Tibial nerve (tissue), 4 donors: ENCODE measurements around the gene MYCN. TPM values are rescaled to one million over a fixed set of nuclear protein-coding genes. Genes with fewer than 3 reads are reported as not detected.
"Not testable (repeated sequence)": the region's sequence is repeated elsewhere in the genome, so short reads cannot be mapped to it uniquely, and the experiment has no call there.

Source experiments
- DNase-seq, 2 donors: peaks; one replicate each; pipeline ENCODE4 v3.0.0-alpha.2; 2019; ENCODE audit warnings: low spot score in 2 of 2
- H3K27ac ChIP-seq, 4 donors: fragments of 200-600 bp; sonication (generic) in 3 of 4; one replicate each; pipeline ENCODE4 v1.5.1; 2017 to 2019; ENCODE audit warnings: mild to moderate bottlenecking in 1 of 4
- H3K27me3 ChIP-seq, 2 donors: fragments of 200-600 bp; sonication (generic) in 1 of 2; one replicate each; pipeline versions ENCODE4 v1.5.1 to v1.6.0; 2017 to 2019
- H3K36me3 ChIP-seq, 3 donors: fragments of 200-600 bp; sonication (generic); one replicate each; pipeline ENCODE4 v1.5.1; 2018 to 2019
- H3K4me1 ChIP-seq, 4 donors: fragments of 200-600 bp; sonication (generic) in 3 of 4; one replicate each; pipeline ENCODE4 v1.5.1; 2017 to 2019
- H3K4me3 ChIP-seq, 4 donors: fragments of 200-600 bp; sonication (generic) in 3 of 4; one replicate each; pipeline ENCODE4 v1.5.1; 2017 to 2019; ENCODE audit warnings: mild to moderate bottlenecking in 1 of 4, moderate library complexity in 1 of 4
- H3K9me3 ChIP-seq, 4 donors: fragments of 200-600 bp; sonication (generic) in 3 of 4; one replicate each; pipeline ENCODE4 v1.5.1; 2017 to 2019
- EP300 ChIP-seq, 2 donors: sonication (generic); formaldehyde crosslinking; IDR thresholded peaks; one replicate each; pipeline ENCODE4 v1.6.1; 2017; ENCODE audit warnings: antibody characterized with exemption in 2 of 2, mild to moderate bottlenecking in 1 of 2
- POLR2A ChIP-seq, 2 donors: fragments of 450-650 bp; IDR thresholded peaks; one replicate each; pipeline ENCODE4 v1.6.1; 2017; ENCODE audit warnings: antibody characterized with exemption in 2 of 2, mild to moderate bottlenecking in 2 of 2, moderate library complexity in 2 of 2
- WGBS, 2 donors: methylation state at CpG; one replicate each; pipeline ENCODE4 v1.1.5; 2018; 5-methylcytosine and 5-hydroxymethylcytosine counted together
- total RNA-seq, 4 donors: library from RNA; depleted of rRNA; stranded (reverse); fragments of >200 nt; gene quantifications; one replicate each; pipeline ENCODE4 v1.1.0, GENCODE V29; 2016
- TF ChIP-seq, protein P1 (sequence below), 5 experiments: fragments of 200-600 bp in 3 of 5; fragments of 450-650 bp in 2 of 5; sonication (generic) in 3 of 5; IDR thresholded peaks; one replicate each; pipeline ENCODE4 v1.5.1; 2016 to 2019; ENCODE audit warnings: antibody characterized with exemption in 5 of 5, mild to moderate bottlenecking in 3 of 5, moderate library complexity in 2 of 5

MYCN gene
- total RNA-seq, 4 donors from 2014 or later, result 4.1 to 9.9 (median 6.9) TPM

DNA sequence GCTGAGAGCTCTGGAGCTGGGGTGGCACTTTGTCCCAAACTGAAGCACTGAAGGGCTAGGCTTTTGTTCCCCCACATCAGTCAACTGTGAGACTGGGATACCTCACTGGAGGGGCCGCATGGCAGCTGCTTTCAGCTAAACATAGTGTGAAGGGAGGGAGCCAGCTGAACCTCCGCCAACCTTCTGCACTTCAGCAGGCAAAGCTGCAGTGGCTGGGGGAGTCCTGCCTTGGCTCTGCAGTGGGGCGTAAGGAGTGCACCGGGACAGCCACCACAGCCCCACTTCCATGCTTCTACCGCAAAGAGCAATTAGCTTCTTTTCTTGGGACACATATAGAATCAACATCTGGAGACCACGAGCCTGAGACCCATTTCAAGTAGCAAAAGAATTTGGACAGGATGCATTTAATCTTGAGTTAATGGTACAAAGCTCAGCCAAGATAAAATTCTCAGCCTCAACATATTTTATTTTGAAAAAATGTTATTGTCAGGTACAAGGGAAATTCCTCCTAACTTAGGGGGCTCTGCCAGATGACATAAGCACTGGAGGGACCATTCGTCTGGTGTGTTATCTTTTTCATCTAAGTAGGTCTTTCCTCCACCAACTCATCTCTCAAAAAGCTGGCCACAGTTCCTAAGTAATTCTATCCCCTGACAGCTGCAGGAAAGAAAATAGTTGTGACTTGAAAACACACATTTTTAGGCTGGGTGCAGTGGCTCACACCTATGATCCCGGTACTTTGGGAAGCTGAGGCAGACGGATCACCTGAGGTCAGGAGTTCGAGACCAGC is 25.6 kb upstream of the MYCN start:
- Histone ChIP-seq H3K36me3 (no peaks in the 10 kb centered on the region), H3K4me1 (peaks cover 0 to 13% (median 0%) of the 10 kb centered on the region in 4 donors), H3K9me3 (no peaks in the 10 kb centered on the region), H3K27me3 (no peaks in the 10 kb centered on the region), H3K27ac (no peak overlapping the region), H3K4me3 (no peak overlapping the region)
- WGBS, 2 donors, result 64 to 68% methylated on average over 10 of the region's 10 CpGs
- DNase-seq, result no peak
- TF ChIP-seq EP300 (IDR thresholded peaks at IDR 0.05) (no peak), POLR2A (IDR thresholded peaks at IDR 0.05) (no peak)
- TF ChIP-seq, protein P1, sequence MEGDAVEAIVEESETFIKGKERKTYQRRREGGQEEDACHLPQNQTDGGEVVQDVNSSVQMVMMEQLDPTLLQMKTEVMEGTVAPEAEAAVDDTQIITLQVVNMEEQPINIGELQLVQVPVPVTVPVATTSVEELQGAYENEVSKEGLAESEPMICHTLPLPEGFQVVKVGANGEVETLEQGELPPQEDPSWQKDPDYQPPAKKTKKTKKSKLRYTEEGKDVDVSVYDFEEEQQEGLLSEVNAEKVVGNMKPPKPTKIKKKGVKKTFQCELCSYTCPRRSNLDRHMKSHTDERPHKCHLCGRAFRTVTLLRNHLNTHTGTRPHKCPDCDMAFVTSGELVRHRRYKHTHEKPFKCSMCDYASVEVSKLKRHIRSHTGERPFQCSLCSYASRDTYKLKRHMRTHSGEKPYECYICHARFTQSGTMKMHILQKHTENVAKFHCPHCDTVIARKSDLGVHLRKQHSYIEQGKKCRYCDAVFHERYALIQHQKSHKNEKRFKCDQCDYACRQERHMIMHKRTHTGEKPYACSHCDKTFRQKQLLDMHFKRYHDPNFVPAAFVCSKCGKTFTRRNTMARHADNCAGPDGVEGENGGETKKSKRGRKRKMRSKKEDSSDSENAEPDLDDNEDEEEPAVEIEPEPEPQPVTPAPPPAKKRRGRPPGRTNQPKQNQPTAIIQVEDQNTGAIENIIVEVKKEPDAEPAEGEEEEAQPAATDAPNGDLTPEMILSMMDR (IDR thresholded peaks at IDR 0.05), result no peak

DNA sequence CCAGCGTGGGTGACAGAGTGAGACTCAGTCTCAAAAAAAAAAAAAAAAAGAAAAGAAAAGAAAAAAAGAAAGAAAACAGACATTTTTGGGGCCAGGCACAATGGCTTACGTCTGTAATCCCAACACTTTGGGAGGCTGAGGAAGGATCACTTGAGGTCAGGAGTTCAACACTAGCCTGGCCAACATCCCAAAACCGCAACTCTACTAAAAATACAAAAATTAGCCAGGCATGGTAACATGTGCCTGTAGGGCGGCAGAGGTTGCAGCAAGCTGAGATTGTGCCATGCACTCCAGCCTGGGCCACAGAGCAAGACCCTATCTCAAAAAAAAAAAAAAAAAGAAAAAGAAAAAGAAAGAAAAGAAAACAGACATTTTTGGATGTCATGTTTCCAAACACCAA is 24.8 kb upstream of the MYCN start:
- H3K27me3 ChIP-seq, H3K36me3 ChIP-seq, H3K27ac ChIP-seq, H3K9me3 ChIP-seq, DNase-seq, H3K4me3 ChIP-seq: not testable (repeated sequence)
- H3K4me1 ChIP-seq, result peaks cover 0 to 13% (median 0%) of the 10 kb centered on the region in 4 donors
- 41 to 45% methylated on average over 4 of the region's 4 CpGs for WGBS, 2 donors

DNA sequence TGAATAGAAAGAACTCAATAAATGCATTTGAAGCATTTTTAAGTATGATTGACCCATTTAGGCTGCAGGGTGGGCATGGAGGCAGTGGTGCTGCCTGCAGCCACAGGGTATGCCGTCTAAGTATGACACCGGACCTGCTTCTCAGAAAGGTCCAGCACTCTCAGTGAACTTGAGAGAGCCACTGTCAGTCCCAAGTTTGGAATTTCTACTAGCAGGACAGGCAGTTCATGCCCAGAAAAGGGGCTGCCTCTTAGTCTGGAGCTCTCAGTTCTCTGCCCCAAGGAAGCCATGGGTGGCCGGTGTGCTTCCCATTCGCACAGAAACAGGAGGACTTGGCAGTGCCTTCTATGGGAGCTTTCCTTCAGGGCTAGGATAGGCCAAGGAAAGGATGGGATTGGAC is 24.0 kb upstream of the MYCN start:
- Histone ChIP-seq H3K27ac (no peak overlapping the region), H3K36me3 (no peaks in the 10 kb centered on the region), H3K4me1 (peaks cover 0 to 13% (median 0%) of the 10 kb centered on the region in 4 donors), H3K9me3 (no peaks in the 10 kb centered on the region), H3K4me3 (no peak overlapping the region), H3K27me3 (no peaks in the 10 kb centered on the region)
- WGBS, 2 donors, result 95 to 96% methylated on average over 4 of the region's 4 CpGs
- no peak for DNase-seq
- TF ChIP-seq, protein P1 (IDR thresholded peaks at IDR 0.05), result no peak
- no peak for TF ChIP-seq EP300 (IDR thresholded peaks at IDR 0.05)
- TF ChIP-seq POLR2A (IDR thresholded peaks at IDR 0.05), result no peak

DNA sequence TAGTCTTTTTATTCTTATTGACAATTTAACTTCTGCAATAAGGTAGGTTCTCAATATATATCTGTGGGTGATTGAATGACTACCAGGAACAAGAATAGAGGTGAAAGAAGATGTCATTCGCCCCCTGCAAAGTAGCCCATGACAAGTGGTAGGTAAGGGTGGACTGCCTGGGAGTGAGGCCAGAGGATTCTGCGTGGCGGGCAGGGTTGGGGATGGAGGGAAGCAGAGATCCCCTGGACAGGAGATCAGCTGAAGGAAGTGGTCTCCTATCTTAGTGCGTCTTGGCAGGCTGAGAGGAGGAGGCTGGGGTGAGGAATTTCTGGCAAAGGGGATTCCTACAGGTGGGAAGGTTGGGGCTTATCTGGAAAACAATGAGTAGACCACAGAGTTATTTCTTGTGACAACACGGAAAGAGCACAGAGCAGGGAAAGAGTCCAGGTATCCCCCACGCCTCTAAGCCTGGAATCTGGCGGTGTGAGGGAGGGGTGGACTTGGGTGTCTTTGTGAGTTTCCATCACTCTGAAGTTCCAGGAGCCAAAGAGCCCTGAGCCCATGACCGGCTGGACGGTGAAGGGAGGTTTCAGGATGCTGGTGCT is 21.5 kb upstream of the MYCN start:
- no peaks in the 10 kb centered on the region for H3K9me3 ChIP-seq
- no peaks in the 10 kb centered on the region for H3K36me3 ChIP-seq
- H3K4me1 ChIP-seq, result no peaks in the 10 kb centered on the region
- TF ChIP-seq, protein P1 (IDR thresholded peaks at IDR 0.05), result no peak
- TF ChIP-seq POLR2A (IDR thresholded peaks at IDR 0.05), result no peak
- no peak for TF ChIP-seq EP300 (IDR thresholded peaks at IDR 0.05)
- no peak overlapping the region for H3K4me3 ChIP-seq
- no peak for DNase-seq
- WGBS, 2 donors, result 83 to 88% methylated on average over 9 of the region's 9 CpGs
- no peaks in the 10 kb centered on the region for H3K27me3 ChIP-seq
- no peak overlapping the region for H3K27ac ChIP-seq

DNA sequence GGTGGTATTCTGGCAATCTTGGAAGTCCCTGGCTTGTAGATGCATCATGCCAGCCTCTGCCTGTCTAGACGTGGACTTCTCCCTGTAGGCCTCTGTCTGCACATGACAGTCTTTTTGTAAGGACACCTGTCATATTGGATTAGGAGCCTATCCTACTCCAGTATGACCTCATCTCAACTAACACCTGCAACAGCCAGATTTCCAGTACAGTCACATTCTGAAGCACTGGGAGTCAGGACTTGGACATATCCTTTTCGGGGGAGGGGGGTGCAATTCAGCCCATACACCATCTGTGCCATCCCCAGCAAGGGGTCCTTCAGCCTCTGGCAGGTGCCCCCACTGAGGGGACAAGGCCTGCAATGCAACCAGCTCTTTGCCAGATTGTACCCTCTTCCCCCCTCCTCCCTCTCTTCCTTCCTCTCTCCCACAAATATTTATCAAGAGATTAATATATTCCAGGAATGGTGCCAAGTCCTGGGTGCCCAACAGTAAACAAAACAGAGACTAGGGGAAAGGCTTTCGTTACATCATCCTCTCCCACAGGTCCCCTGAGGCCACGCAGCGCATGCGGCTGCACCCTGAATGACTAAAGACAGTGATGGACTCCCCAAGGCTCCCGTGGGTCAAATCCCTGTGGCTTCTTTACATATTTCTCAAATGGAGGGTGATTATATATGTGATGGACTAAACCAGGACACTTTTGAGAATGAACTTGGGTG is 20.5 kb upstream of the MYCN start:
- H3K27ac ChIP-seq, result no peak overlapping the region
- no peaks in the 10 kb centered on the region for H3K4me1 ChIP-seq
- H3K4me3 ChIP-seq, result no peak overlapping the region
- H3K27me3 ChIP-seq, result no peaks in the 10 kb centered on the region
- DNase-seq, result no peak
- no peaks in the 10 kb centered on the region for H3K36me3 ChIP-seq
- H3K9me3 ChIP-seq, result no peaks in the 10 kb centered on the region
- TF ChIP-seq POLR2A (IDR thresholded peaks at IDR 0.05), result no peak
- no peak for TF ChIP-seq EP300 (IDR thresholded peaks at IDR 0.05)
- TF ChIP-seq, protein P1 (IDR thresholded peaks at IDR 0.05), result no peak
- 45 to 58% methylated on average over 7 of the region's 7 CpGs for WGBS, 2 donors
